GM15510 (cell line): ENCODE results near the gene ABHD12.

Source experiments
- POLR2A ChIP-seq: IDR thresholded peaks from 3 replicates; pipeline ENCODE4 v1.6.1; 2011; ENCODE audit warnings: borderline replicate concordance; ENCODE audit not compliant: insufficient read length; ENCODE audit errors: extremely low read depth

Gene ABHD12

DNA sequence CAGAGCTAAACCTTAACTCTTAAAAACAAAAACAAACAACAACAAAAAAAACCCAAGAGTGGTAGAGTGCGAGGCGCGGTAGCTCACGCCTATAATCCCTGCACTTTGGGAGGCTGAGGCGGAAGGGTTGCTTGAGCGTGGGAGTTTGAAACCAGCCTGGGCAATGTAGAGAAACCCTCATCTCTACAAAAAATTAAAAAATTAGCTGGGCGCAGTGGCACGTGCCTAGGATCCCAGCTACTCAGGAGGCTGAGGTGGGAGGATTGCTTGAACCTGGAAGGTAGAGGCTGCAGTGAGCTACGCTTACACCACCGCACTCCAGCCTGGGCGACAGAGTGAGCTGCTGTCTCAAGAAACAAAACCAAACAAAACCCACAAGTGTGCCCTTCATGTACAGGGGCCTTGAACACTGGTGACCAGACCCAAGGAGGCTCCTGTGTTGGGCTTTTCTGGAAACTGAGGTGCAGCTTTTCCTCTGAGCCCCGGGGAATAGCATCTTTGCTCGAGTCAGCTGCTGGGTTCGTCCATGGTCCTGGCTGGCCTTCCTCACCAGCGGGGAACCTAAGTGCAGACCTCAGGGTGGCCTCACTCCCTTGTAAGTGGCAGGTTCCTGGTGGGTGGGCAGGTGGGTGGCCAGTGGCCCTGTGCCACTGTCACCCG lies 102.9 kb downstream of the ABHD12 start:
- no peak for TF ChIP-seq POLR2A

DNA sequence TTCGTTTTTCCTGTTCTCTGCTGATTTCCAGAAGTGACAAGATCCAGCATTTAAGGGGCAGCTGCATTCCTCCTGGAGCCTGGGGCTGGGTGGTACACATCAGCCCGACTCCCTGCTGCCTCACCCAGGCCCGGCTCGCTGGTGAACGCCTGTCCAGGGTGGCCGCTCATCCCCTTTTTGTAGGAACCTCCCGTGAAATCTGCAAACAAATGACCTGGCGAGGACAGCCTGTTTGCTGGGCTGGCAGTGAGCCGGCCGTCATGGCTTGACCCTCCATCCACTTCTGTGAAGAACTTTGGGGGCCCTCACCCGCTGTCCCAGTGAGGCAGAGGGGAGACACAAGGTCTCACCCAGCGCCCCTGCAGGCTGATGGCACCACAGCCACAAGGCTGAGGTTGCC lies 103.7 kb downstream of the ABHD12 start:
- TF ChIP-seq POLR2A: no peak

DNA sequence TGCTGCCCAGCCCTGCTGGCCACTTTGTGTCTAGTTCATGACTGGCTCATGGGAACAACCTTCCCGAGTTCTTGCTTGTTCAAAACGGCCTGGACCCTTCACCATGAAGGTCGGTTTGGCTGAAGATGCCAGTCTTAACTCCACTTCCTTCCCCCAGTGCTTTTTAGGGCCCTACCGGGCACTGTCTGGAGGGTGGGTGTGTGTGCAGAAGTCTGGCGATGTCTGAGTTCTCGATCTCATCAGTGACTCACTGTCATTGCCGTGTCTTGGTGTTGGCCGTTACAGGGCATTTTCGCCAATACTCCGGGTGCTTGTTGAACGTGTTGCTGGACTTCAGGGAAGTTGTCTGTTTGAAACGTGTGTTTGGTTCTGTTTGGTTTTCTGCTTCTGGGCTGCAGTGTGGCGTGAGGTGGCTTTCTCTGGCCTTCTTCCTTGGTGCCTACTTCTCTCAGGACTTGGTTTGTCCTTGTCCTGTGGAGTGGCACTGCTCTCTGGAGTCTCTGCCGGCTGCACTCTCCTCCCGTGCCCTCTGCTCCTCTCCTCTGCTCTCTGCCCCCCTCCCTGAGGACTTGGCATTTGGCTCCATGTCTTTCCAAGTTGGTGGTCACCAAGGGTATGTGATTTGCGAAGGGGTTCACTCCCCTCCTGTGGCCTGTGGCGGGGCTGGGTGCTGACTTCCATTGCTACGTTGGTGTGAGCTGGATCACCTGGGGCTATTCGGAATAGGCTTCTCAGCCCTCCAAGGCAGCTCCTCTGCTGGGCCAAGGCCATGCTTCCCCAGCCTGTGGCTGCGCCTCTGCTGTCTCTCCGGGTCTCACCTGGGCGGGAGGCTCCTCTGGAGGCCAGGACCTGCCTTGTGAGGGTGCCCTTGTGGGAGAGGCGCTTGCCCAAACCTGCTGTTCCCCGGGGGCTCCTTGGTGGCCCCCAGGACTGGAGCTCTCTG lies 104.5 kb downstream of the ABHD12 start:
- TF ChIP-seq POLR2A: no peak

- TF ChIP-seq POLR2A: no peak
These were observed 105.5 kb downstream of the ABHD12 start for GRCh38 chr20:25285091-25285647.

GRCh38 chr20:25284131-25284601 lies 106.5 kb downstream of the ABHD12 start:
- TF ChIP-seq POLR2A: no peak

DNA sequence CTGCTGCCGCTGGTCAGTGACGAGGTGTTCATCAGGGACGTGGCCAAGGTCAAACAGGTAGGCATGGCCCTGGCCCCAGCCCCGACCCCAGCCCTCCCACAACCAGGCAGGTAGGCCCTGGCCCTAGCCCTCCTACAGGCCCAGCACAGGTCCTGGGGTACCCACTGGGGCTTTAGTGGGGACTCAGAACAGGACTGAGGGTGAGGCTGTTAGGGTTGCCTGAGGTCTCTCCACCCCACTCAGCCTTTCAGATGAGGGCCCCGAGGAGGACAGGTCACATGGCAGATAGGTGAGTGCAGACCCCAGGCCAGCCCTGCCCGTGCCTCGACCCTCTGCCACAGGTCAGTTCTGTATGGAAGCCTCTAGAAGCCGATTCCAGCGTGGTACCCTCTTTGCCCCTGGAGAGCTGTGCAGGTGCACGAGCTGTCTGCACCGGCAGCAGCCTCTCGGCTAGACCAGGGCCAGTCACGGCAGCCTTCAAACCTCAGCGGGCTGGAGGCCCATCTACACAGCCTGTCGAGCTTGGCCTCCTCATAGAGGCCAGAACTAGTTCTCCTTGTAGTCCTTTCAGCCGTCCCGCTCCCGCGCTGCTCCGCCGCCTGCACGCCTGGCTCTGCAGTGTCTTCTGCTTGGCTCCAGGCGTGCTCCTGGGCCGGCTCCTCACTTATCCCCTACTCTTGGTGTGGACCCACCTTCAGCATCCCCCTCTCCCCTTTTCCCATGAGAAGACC lies 107.2 kb downstream of the ABHD12 start:
- TF ChIP-seq POLR2A: no peak

GRCh38 chr20:25282796-25283195 lies 107.8 kb downstream of the ABHD12 start:
- no peak for TF ChIP-seq POLR2A

- TF ChIP-seq POLR2A: no peak
These were observed 108.4 kb downstream of the ABHD12 start for GRCh38 chr20:25282034-25282781.

DNA sequence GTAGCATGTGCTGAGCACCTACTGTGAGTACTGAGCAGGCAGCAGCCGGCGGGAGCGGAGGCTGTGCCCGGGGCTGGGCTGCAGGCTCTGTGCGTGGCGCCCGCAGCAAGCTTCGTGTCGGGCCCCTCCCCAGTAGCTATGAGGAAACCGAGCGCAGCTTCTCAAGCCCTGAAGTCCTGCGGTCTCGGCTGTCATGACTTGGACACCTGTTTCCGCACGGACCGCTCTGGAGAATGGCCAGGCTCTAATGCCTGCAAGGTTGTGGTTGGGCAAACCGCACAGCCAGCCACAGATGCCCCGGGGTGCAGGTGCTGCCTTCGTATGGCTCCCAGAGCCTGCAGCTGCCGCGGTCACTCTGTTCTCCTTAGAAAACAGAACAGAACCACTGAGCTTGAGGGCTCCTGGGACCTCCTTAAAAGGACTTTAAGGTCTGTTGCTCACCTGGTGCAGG lies 109.1 kb downstream of the ABHD12 start:
- TF ChIP-seq POLR2A: no peak

DNA sequence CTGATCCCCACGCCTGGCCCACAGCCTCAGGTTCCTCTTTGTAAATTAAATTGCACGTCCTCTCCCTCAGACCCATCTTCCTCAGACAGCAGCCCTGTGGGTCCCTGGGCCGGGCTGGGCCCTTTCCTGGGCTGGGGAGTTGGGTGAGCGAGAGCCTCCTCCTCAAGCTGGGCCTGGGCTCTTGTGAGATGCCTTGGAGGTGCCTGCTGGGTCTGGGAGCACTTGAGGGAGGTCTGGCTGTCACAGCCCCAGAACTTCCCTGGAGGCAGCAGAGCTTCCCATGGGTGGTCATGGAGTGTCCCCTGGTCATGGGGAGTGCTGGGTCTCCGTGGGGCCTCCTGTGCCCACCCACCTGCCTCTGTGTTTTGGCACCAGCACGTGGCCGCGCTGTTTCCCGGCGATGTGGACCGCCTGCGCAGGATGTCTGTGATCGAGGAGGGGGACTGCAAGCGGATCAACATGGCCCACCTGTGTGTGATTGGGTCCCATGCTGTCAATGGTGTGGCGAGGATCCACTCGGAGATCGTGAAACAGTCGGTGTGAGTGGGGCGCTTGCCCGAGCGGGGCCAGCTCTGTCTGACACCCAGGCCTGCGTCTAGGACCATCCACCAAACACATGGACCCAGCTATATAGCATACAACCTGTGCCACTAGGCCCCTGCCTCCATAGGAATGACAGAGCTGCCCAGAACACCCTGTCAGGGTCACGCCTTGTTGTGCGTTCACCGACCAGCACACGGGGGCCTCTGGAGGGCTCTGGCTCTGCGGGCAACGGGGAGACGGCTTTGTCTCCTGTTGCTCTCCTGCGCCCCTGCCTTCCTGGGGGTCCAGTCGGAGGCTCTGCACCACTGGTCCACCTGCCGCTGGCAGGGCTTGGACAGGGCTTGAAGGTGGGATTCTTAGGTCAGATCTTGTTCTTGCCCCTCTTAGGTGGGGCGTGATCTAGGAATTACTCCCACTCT lies 109.8 kb downstream of the ABHD12 start:
- no peak for TF ChIP-seq POLR2A

DNA sequence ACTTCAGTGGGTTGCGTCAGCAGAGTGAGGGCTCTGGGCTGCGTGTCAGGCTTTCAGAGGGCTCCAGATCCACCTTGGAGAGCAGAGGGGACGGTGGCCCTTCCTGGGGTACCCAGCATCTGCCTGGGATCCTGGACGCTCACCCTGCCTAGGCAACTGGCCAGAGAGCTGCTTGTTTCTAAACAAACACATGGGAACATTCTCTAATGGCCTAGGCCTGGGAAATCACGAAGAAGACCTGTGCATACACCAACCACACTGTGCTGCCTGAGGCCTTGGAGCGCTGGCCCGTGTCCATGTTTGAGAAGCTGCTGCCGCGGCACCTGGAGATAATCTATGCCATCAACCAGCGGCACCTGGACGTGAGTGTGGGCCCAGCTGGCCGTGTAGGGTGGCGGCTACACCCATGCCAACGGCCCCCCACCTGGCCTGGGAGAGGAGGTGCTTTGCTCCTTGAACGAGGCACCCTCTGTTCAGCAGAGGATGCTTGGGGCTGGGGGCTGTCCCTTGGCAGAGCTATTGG lies 110.5 kb downstream of the ABHD12 start:
- TF ChIP-seq POLR2A: no peak

DNA sequence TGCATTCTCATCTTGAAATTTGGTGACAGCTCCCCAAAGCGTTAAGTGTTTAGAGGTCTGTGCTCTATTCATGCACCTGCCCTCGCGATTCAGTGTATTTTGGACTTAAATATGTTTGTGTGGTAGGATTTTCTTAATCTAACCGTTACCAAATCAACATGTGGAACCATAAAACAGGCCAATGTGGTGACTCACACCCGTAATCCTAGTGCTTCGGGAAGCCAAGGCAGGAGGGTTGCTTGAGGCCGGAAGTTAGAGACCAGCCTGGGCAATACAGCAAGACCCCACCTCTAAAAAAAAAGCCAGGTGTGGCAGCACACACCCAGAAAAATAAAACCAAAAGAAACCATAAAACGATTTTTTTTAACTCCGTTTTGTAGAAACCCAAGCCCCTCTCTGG lies 111.2 kb downstream of the ABHD12 start:
- TF ChIP-seq POLR2A: no peak

- TF ChIP-seq POLR2A: no peak
These were observed 111.8 kb downstream of the ABHD12 start for GRCh38 chr20:25278636-25279361.
